HG03064 (cell line): ENCODE measurements around the gene LARGE1.

Experiments
- ATAC-seq: cut with Tn5 transposase; IDR thresholded peaks from one replicate; pipeline ENCODE4 v1.9.1; 2021; ENCODE audit warnings: low read depth; ENCODE audit not compliant: unreplicated experiment

The LARGE1 gene

GRCh38 chr22:33914699-33915098, 5.6 kb downstream of the LARGE1 start:
- no peak for ATAC-seq

- no peak for ATAC-seq
These were observed 6.1 kb downstream of the LARGE1 start for GRCh38 chr22:33914131-33914530.

DNA sequence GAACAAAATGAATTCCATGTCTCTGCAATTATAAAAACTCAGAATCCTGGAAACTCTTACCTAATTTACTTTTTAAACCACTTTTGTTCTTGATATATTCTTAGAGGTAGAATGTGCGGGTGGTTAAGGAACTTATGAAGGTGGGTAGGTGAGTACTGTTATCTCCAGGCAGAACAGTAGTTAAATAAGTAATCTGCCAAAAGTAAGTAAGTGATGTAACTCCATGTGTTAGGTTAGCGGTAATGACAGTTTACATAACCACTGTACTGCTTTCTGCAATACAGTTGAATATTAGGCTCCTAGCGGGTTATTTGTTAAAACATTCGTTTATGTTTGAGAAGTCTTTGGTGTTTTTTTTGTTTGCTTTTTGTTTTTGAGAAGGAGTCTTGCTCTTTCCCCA, 7.1 kb downstream of the LARGE1 start:
- ATAC-seq, result no peak

DNA sequence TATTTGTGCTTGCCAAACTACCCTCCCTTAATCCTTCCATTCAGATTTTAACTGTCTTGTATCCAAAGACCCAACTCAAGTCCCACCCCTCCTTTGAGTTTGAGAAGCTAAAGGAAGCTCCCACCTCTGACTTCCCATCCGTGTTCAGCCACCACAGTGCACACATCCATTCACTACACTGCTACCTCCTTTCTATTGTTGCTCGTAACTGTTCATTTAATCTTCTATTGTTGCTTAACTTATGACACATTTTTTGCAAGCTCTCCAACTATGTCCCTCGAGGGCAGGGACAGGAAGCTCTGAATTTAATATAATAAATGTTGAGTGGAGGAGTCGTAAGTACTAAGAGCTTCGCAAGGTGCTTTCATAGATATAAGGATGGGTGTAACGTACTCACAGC, 10.4 kb downstream of the LARGE1 start:
- ATAC-seq, result no peak

DNA sequence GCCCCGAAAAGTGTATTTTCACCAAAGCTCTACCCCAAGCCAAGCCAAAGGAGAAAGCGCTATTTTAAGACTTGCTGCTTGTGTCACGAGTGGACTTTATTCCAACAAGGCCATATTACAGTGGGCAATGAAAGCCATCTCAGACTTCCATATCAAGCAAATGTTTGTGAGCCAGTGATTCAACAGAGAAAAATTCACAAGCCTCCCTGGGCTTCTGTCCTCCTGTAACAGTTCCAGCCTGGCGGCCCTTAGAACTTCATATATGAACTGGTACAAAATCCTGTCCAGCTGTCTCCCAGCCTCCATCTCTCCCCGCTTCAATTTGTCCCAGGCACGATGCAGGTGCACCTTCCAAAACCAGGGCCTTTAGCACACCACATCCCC, 11.2 kb downstream of the LARGE1 start:
- ATAC-seq, result no peak

GRCh38 chr22:33908171-33909074, 11.9 kb downstream of the LARGE1 start:
- ATAC-seq, result no peak

DNA sequence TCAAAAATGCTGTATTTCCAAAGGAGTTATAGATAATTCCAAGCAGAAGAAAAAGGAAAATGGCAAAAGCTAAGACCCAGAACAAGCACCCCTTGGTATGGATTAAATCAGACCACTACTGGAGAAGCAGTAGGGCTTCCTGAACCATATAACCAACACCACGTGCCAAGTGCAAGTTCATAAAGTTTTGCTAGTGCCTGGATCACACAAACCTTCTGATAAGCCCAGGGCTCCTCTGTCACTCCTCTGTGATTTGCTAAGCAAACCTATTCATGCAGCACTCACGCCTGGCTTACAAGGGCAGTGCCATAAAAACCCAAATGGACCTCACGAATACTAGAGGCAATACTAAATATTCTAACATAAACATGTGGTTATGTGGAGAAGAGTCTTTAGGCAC, 13.3 kb downstream of the LARGE1 start:
- no peak for ATAC-seq

- no peak for ATAC-seq
These were observed 13.8 kb downstream of the LARGE1 start for GRCh38 chr22:33906475-33906874.

- no peak for ATAC-seq
These were observed 17.3 kb downstream of the LARGE1 start for GRCh38 chr22:33903012-33903411.

GRCh38 chr22:33902073-33902472, 18.2 kb downstream of the LARGE1 start:
- ATAC-seq, result no peak

DNA sequence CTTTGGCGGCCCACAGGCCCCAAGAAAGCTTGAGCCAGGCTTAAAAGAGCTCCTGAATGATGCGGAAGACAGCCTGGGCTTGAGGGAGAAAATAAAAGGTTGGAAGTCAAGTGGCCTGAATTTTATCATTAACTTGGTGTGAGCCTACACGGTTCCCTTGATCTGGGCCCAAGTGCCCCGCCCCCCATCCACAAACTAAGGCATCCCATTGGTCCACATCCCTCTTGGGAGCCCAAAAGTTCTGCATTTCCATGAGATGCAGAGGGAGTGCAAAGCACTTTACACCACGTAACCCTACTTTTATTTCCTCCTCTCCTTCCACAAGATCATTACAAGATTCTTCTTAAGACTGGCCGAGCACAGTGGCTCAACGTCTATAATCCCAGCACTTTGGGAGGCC, 22.2 kb downstream of the LARGE1 start:
- no peak for ATAC-seq

- no peak for ATAC-seq
These were observed 22.8 kb downstream of the LARGE1 start for GRCh38 chr22:33897448-33897835.

GRCh38 chr22:33896575-33897447, 23.5 kb downstream of the LARGE1 start:
- ATAC-seq, result peak; percentile 49

GRCh38 chr22:33896154-33896553, 24.1 kb downstream of the LARGE1 start:
- ATAC-seq, result peak; percentile 42

- ATAC-seq, result no peak
These were observed 24.8 kb downstream of the LARGE1 start for GRCh38 chr22:33895444-33895843.

DNA sequence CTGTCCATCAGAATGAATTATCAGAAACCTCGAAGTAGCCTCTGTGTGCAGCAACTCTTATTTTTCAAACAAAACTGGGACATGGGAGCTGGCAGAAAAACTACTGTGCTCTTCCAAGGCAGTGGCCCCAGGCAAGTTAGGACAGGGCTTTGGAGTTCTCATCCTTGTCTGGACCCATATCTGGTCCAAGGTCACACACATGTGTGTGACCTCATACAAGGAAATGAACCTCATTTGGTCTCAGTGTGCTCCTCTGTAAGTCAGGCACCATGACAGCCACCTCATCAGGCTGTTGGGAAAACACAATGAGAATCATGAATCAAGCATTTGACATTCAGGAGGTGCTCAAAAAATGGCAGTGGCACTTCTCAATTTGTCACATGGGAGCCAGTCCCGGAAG, 25.8 kb downstream of the LARGE1 start:
- ATAC-seq, result no peak

GRCh38 chr22:33894036-33894435, 26.2 kb downstream of the LARGE1 start:
- no peak for ATAC-seq

DNA sequence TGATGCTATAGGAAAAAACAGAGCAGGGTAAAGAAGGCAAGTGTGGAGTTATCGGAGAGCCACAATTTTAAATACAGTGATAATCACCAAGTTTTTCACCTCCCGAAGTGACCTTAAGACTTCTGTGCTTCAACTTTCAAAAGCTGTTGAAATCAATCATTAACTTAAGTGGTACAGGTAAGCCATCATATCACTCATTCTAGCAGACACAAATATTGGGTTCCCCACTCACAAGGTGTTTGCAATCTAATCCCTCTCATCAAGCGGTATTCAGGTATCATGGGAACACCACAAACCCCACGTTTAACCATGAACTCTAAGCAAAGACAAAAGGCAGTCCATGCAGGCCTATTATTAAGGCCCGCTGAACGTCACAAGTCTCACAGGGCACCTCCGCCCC, 26.8 kb downstream of the LARGE1 start:
- ATAC-seq, result no peak

GRCh38 chr22:33891992-33892391, 28.3 kb downstream of the LARGE1 start:
- ATAC-seq, result no peak

DNA sequence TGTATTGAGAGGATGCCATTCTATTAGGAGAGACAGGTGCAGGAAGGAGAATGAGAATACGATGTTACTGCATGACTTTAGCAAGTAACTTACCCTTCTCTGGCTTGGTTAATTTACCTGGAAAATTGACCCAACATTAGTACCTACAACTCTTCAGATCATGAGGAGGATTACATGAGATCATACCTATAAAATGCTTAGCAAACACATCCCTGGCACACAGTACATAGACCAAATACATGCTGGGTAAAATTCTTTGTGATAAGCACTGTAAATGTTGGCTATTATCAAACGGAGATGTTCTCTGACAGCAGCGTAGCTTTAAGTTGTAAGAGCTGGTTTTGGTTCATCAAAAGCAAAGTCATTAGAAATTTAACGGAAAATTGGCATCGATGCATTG, 28.8 kb downstream of the LARGE1 start:
- ATAC-seq, result no peak

- ATAC-seq, result no peak
These were observed 30.5 kb downstream of the LARGE1 start for GRCh38 chr22:33889748-33890147.

DNA sequence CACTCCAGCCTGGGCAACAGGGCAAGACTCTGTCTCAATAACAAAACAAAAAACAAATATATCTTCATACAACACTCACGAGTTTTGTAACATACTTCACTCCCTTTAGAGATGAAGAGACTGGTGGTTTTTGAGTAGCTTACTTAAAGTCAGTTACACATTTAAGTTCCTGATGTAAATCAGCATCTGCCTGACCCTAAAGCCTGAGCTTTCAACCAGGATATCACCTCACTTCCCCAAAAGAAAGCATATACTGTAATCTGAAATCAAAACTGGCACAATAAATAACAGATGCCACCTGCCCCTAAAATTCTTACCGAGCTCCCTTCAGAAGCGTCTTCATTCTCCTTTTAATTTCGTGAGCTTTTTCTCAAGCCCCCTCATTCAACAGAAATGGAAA, 31.5 kb downstream of the LARGE1 start:
- ATAC-seq, result no peak
